ENCODE results near the gene WIF1.

Gene WIF1

GRCh38 chr12:65094722-65095121, 26.4 kb downstream of the WIF1 start (continued):
- TF ChIP-seq ZC3H10 (CRISPR knock-in tag; IDR thresholded peaks at IDR 0.05) (no peak), OSR1 (CRISPR knock-in tag; IDR thresholded peaks at IDR 0.05) (no peak), CSDC2 (CRISPR knock-in tag; IDR thresholded peaks at IDR 0.05) (no peak), ZNF70 (CRISPR knock-in tag; IDR thresholded peaks at IDR 0.05) (no peak), ZFP30 (CRISPR knock-in tag; IDR thresholded peaks at IDR 0.05) (no peak), ISL1 (CRISPR knock-in tag; IDR thresholded peaks at IDR 0.05) (no peak), ARNTL (CRISPR knock-in tag; IDR thresholded peaks at IDR 0.05; ENCODE audit: borderline replicate concordance, low read depth) (no peak), CSRNP3 (CRISPR knock-in tag; IDR thresholded peaks at IDR 0.05) (no peak), ZFP3 (CRISPR knock-in tag; IDR thresholded peaks at IDR 0.05) (no peak), TSHZ2 (CRISPR knock-in tag; IDR thresholded peaks at IDR 0.05) (no peak), TCF4 (CRISPR knock-in tag; IDR thresholded peaks at IDR 0.05; ENCODE audit: borderline replicate concordance) (no peak)

GRCh38 chr12:65093606-65094005, 27.5 kb downstream of the WIF1 start:
- TF ChIP-seq ZFP3 (CRISPR knock-in tag; IDR thresholded peaks at IDR 0.05): no peak
- ATAC-seq: no peak

- TF ChIP-seq GLIS3 (CRISPR knock-in tag; IDR thresholded peaks at IDR 0.05) (no peak), ARNTL (CRISPR knock-in tag; IDR thresholded peaks at IDR 0.05; ENCODE audit: borderline replicate concordance, low read depth) (no peak), ZFP3 (CRISPR knock-in tag; IDR thresholded peaks at IDR 0.05) (no peak), ZFP30 (CRISPR knock-in tag; IDR thresholded peaks at IDR 0.05) (no peak), ZNF70 (CRISPR knock-in tag; IDR thresholded peaks at IDR 0.05) (no peak), RARB (CRISPR knock-in tag; IDR thresholded peaks at IDR 0.05) (no peak), SNAI2 (CRISPR knock-in tag; IDR thresholded peaks at IDR 0.05) (no peak), BACH2 (CRISPR knock-in tag; IDR thresholded peaks at IDR 0.05; ENCODE audit: borderline replicate concordance) (no peak), PATZ1 (CRISPR knock-in tag; IDR thresholded peaks at IDR 0.05; ENCODE audit: borderline replicate concordance) (no peak), TOX (CRISPR knock-in tag; IDR thresholded peaks at IDR 0.05; ENCODE audit: borderline replicate concordance) (no peak)
- no peak for ATAC-seq
These were observed 30.6 kb downstream of the WIF1 start for GRCh38 chr12:65090461-65090860.

GRCh38 chr12:65086236-65086635, 34.9 kb downstream of the WIF1 start:
- no peak for TF ChIP-seq TCF4 (CRISPR knock-in tag; IDR thresholded peaks at IDR 0.05; ENCODE audit: borderline replicate concordance)
- no peak for TF ChIP-seq ARNTL (CRISPR knock-in tag; IDR thresholded peaks at IDR 0.05; ENCODE audit: borderline replicate concordance, low read depth)
- no peak for TF ChIP-seq ISL1 (CRISPR knock-in tag; IDR thresholded peaks at IDR 0.05)
- TF ChIP-seq GLIS3 (CRISPR knock-in tag; IDR thresholded peaks at IDR 0.05): no peak
- no peak for TF ChIP-seq ZFP3 (CRISPR knock-in tag; IDR thresholded peaks at IDR 0.05)
- TF ChIP-seq PATZ1 (CRISPR knock-in tag; IDR thresholded peaks at IDR 0.05; ENCODE audit: borderline replicate concordance): no peak
- TF ChIP-seq CREB5 (CRISPR knock-in tag; IDR thresholded peaks at IDR 0.05; ENCODE audit: low read depth): no peak
- no peak for TF ChIP-seq BACH2 (CRISPR knock-in tag; IDR thresholded peaks at IDR 0.05; ENCODE audit: borderline replicate concordance)
- TF ChIP-seq CSDC2 (CRISPR knock-in tag; IDR thresholded peaks at IDR 0.05): no peak
- TF ChIP-seq TOX (CRISPR knock-in tag; IDR thresholded peaks at IDR 0.05; ENCODE audit: borderline replicate concordance): no peak
- no peak for TF ChIP-seq SNAI2 (CRISPR knock-in tag; IDR thresholded peaks at IDR 0.05)
- no peak for TF ChIP-seq ZNF70 (CRISPR knock-in tag; IDR thresholded peaks at IDR 0.05)
- TF ChIP-seq ZFP30 (CRISPR knock-in tag; IDR thresholded peaks at IDR 0.05): no peak
- no peak for TF ChIP-seq ZNF565 (CRISPR knock-in tag; conservative IDR thresholded peaks at IDR 0.05; ENCODE audit: low read depth)
- no peak for TF ChIP-seq PPARA (CRISPR knock-in tag; IDR thresholded peaks at IDR 0.05; ENCODE audit: borderline replicate concordance)
- TF ChIP-seq ZNF8 (CRISPR knock-in tag; IDR thresholded peaks at IDR 0.05): no peak
- no peak for ATAC-seq

Data from SK-N-SH treated with all-trans-retinoic acid at 6 μM for 48 hours (cell line).